Suprapubic skin (tissue), 4 donors: ENCODE results near the gene IFT80.

ENCODE experiments used
- EP300 ChIP-seq: sonication (generic); formaldehyde crosslinking; IDR thresholded peaks from one replicate; pipeline ENCODE4 v1.6.1; 2017; ENCODE audit warnings: antibody characterized with exemption
- POLR2A ChIP-seq, 2 donors: fragments of 450-650 bp; IDR thresholded peaks; one replicate each; pipeline ENCODE4 v1.6.1; 2017; ENCODE audit warnings: antibody characterized with exemption in 2 of 2, mild to moderate bottlenecking in 2 of 2, moderate library complexity in 2 of 2
- POLR2AphosphoS5 ChIP-seq, 3 donors: sonication (generic); formaldehyde crosslinking; IDR thresholded peaks; one replicate each; pipeline ENCODE4 v1.6.1; 2017; ENCODE audit warnings: antibody characterized with exemption in 3 of 3
- TF ChIP-seq, protein P1 (sequence below), 2 donors: fragments of 200-600 bp in 1 of 2; fragments of 450-650 bp in 1 of 2; sonication (generic) in 1 of 2; IDR thresholded peaks; one replicate each; pipeline ENCODE4 v1.5.1; 2016 to 2019; ENCODE audit warnings: antibody characterized with exemption in 2 of 2, mild to moderate bottlenecking in 1 of 2, moderate library complexity in 1 of 2

DNA sequence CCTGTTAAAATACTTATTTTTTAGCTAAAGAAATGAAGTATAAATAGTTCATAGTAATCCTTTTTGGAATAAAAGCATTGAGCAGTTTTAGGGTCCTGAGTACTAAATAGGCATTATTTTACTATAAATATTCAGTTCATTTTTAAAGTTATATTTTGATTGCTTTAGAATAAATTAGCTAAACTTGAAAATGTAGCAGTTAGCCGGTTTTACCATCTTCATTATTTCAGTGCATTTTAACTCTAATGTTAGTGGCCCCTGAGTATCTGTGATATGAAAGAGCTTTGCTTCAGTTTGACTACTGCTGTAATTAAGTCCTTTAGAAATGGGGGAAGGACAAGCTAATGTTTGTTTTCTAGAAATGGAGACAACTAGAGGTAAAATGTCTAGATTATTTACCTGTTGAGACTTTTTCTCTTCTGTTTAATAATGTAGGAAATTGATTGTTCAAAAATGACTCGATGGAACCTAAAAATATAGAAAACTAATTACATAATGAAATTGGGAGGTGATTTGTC, 4.1 kb upstream of the IFT80 start:
- TF ChIP-seq, protein P1, sequence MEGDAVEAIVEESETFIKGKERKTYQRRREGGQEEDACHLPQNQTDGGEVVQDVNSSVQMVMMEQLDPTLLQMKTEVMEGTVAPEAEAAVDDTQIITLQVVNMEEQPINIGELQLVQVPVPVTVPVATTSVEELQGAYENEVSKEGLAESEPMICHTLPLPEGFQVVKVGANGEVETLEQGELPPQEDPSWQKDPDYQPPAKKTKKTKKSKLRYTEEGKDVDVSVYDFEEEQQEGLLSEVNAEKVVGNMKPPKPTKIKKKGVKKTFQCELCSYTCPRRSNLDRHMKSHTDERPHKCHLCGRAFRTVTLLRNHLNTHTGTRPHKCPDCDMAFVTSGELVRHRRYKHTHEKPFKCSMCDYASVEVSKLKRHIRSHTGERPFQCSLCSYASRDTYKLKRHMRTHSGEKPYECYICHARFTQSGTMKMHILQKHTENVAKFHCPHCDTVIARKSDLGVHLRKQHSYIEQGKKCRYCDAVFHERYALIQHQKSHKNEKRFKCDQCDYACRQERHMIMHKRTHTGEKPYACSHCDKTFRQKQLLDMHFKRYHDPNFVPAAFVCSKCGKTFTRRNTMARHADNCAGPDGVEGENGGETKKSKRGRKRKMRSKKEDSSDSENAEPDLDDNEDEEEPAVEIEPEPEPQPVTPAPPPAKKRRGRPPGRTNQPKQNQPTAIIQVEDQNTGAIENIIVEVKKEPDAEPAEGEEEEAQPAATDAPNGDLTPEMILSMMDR (IDR thresholded peaks at IDR 0.05) = no peak
- TF ChIP-seq POLR2AphosphoS5 (IDR thresholded peaks at IDR 0.05) (no peak), EP300 (no peak), POLR2A (IDR thresholded peaks at IDR 0.05) (no peak)
